NCI-H2081 treated with DMSO at 0.1 percent for 48 hours (cell line): ENCODE results near the gene DPP6.

Experiments used
- DNase-seq: peaks from one replicate; lab custom pipeline; 2025; lab: John Stamatoyannopoulos, UW

DPP6 gene

GRCh38 chr7:154699417-154699816 is 647.2 kb downstream of the DPP6 start:
- DNase-seq = no peak

- no peak for DNase-seq
These were observed 657.8 kb downstream of the DPP6 start for GRCh38 chr7:154709840-154710520.

GRCh38 chr7:154720016-154720415 is 667.8 kb downstream of the DPP6 start:
- no peak for DNase-seq

GRCh38 chr7:154721086-154721485 is 668.9 kb downstream of the DPP6 start:
- DNase-seq = no peak

- no peak for DNase-seq
These were observed 674.2 kb downstream of the DPP6 start for GRCh38 chr7:154726368-154726767.

- DNase-seq = no peak
These were observed 676.9 kb downstream of the DPP6 start for GRCh38 chr7:154729056-154729455.

- DNase-seq = no peak
These were observed 683.6 kb downstream of the DPP6 start for GRCh38 chr7:154735766-154736165.

GRCh38 chr7:154736389-154736788 is 684.2 kb downstream of the DPP6 start:
- no peak for DNase-seq

GRCh38 chr7:154738216-154738615 is 686.0 kb downstream of the DPP6 start:
- DNase-seq = no peak

GRCh38 chr7:154741131-154741530 is 688.9 kb downstream of the DPP6 start:
- DNase-seq = no peak

- DNase-seq = no peak
These were observed 691.0 kb downstream of the DPP6 start for GRCh38 chr7:154743206-154743605.

GRCh38 chr7:154744256-154744860 is 692.2 kb downstream of the DPP6 start:
- DNase-seq = no peak

GRCh38 chr7:154744861-154745258 is 692.7 kb downstream of the DPP6 start:
- no peak for DNase-seq

GRCh38 chr7:154746571-154747360 is 694.6 kb downstream of the DPP6 start:
- no peak for DNase-seq

- DNase-seq = no peak
These were observed 696.0 kb downstream of the DPP6 start for GRCh38 chr7:154748089-154748786.

- no peak for DNase-seq
These were observed 698.2 kb downstream of the DPP6 start for GRCh38 chr7:154750353-154750801.

- DNase-seq = no peak
These were observed 701.0 kb downstream of the DPP6 start for GRCh38 chr7:154753226-154753625.

- DNase-seq = no peak
These were observed 705.6 kb downstream of the DPP6 start for GRCh38 chr7:154757756-154758155.

- no peak for DNase-seq
These were observed 707.8 kb downstream of the DPP6 start for GRCh38 chr7:154759989-154760388.

GRCh38 chr7:154765118-154765517 is 712.9 kb downstream of the DPP6 start:
- DNase-seq = no peak

GRCh38 chr7:154767142-154767541 is 714.9 kb downstream of the DPP6 start:
- DNase-seq = no peak

- no peak for DNase-seq
These were observed 715.7 kb downstream of the DPP6 start for GRCh38 chr7:154767821-154768415.
